Heart left ventricle (tissue), 16 donors: Measurements from ENCODE around the gene TAF5L. TPM values are rescaled to one million over a fixed set of nuclear protein-coding genes. Genes with fewer than 3 reads are reported as not detected.

Experiments used
- ATAC-seq, 4 donors: fragments of 200-7000 bp; cut with Tn5 transposase; one replicate each; pipeline ENCODE4 v1.9.1; 2020 to 2022; ENCODE audit warnings: moderate library complexity in 4 of 4, mild to moderate bottlenecking in 3 of 4, moderate number of reproducible peaks in 1 of 4
- DNase-seq, 5 donors: peaks; one replicate each; pipeline ENCODE4 v3.0.0-alpha.2; 2020
- H3K27ac ChIP-seq, 12 donors: fragments of 200-600 bp; sonication (generic) in 4 of 12; one replicate each; pipeline versions ENCODE4 v1.5.0 to v1.8.0; 2016 to 2022; ENCODE audit warnings: mild to moderate bottlenecking in 2 of 12
- H3K27me3 ChIP-seq, 9 donors: fragments of 200-600 bp; sonication (generic) in 2 of 9; one replicate each; pipeline versions ENCODE4 v1.5.1 to v1.8.0; 2016 to 2022; ENCODE audit warnings: mild to moderate bottlenecking in 3 of 9
- H3K36me3 ChIP-seq, 9 donors: fragments of 200-600 bp; sonication (generic) in 2 of 9; one replicate each; pipeline versions ENCODE4 v1.5.0 to v1.8.0; 2018 to 2022; ENCODE audit warnings: mild to moderate bottlenecking in 2 of 9
- H3K4me1 ChIP-seq, 12 donors: fragments of 200-600 bp; sonication (generic) in 4 of 12; one replicate each; pipeline versions ENCODE4 v1.5.0 to v1.8.0; 2016 to 2022; ENCODE audit warnings: mild to moderate bottlenecking in 3 of 12
- H3K4me3 ChIP-seq, 12 donors: fragments of 200-600 bp; sonication (generic) in 4 of 12; one replicate each; pipeline versions ENCODE4 v1.5.0 to v1.8.0; 2017 to 2022; ENCODE audit warnings: mild to moderate bottlenecking in 9 of 12, moderate library complexity in 4 of 12
- H3K9me3 ChIP-seq, 12 donors: fragments of 200-600 bp; sonication (generic) in 4 of 12; one replicate each; pipeline versions ENCODE4 v1.5.0 to v1.8.0; 2016 to 2022; ENCODE audit warnings: mild to moderate bottlenecking in 1 of 12
- CTCF ChIP-seq, 12 donors: fragments of 200-600 bp; sonication (generic) in 4 of 12; IDR thresholded peaks; one replicate each; pipeline versions ENCODE4 v1.5.0 to v1.8.0; 2018 to 2022; ENCODE audit warnings: antibody characterized with exemption in 12 of 12, mild to moderate bottlenecking in 5 of 12
- POLR2A ChIP-seq, 2 donors: fragments of 450-650 bp; IDR thresholded peaks; one replicate each; pipeline ENCODE4 v1.6.1; 2017; ENCODE audit warnings: antibody characterized with exemption in 2 of 2, mild to moderate bottlenecking in 2 of 2, moderate library complexity in 2 of 2
- WGBS, 4 donors: extraction: QIAGEN DNeasy Blood & Tissue Kit in 2 of 4; methylation state at CpG; one replicate each; pipeline versions ENCODE4 v1.1.5 to v1.1.7; 2013 to 2018; 5-methylcytosine and 5-hydroxymethylcytosine counted together
- intact Hi-C, 10 donors: fragments of 100-400 bp; cut with DNase I; formaldehyde crosslinking; loops; one replicate each; pipeline versions ENCODE4 v1.11.1 to v1.14.2; 2022
- polyA plus RNA-seq, 2 donors: library from polyadenylated mRNA; stranded (reverse); fragments of 200-250 nt; gene quantifications; one replicate each; pipeline ENCODE4 v1.2.3, GENCODE V29; 2013
- total RNA-seq, 9 donors: library from RNA; depleted of rRNA in 2 of 9; stranded (reverse); fragments of >200 nt in 2 of 9; fragmentation: NEBNext Ultra II Directional in 3 of 9; extraction: Animal tissue kit (Norgen Biotek cat#: 25700) in 3 of 9; gene quantifications; one replicate each; pipeline versions ENCODE4 v1.1.0 to v1.2.4, GENCODE V29; 2016 to 2023
- donor health status: ischemic (EF 13 %, LVEDD 7.1; RV severe dilation, severe dysfunction).
- donor health status: healthy with polysubstance abuse.
- donor health status: DM: no; HTN: yes; CAD: no.
- donor health status: DM: no; HTN: no; CAD: no.
- donor health status: ischemic (EF 25% LVEDD 6.9; RV normal size, moderate dysfunction).
- donor health status: ischemic (EF 25% LVEDD 5.7; RV mildly dilated, moderate dysfunction).
- donor health status: healthy.
- donor health status: DM: yes; HTN: yes; CAD: no.
- donor health status: ischemic (EF 35%, LVEDD 5.7; RV mildly dilated, moderate dysfunction).
- donor health status: nonischemic (EF 11% LVEDD 7.7; RV severe dilation, severe dysfunction).
- donor health status: DM: yes; HTN: yes; CAD: no.
- donor health status: PGD.
- donor health status: ischemic (EF 29% LVEDD 5.4; RV normal size, mild dysfunction).
- donor health status: nonischemic (EF 23%, LVEDD 6.1; RV moderate dilation, normal function).

Gene TAF5L
- total and polyA plus RNA-seq, 11 donors = 4.4 to 15.4 (median 11.1) TPM

- TF ChIP-seq CTCF (IDR thresholded peaks at IDR 0.05) (no peak), POLR2A (IDR thresholded peaks at IDR 0.05) (no peak)
- peak in 2 of 5 donors; percentile 36 to 37 for DNase-seq
- no peak overlapping the region for H3K27ac ChIP-seq
- no peaks in the 10 kb centered on the region for H3K9me3 ChIP-seq
- peaks cover 0 to 76% (median 47%) of the 10 kb centered on the region in 9 donors for H3K36me3 ChIP-seq
- H3K27me3 ChIP-seq = no peaks in the 10 kb centered on the region
- ATAC-seq = peak in 1 of 4 donors; percentile 34
- H3K4me3 ChIP-seq = no peak overlapping the region
- H3K4me1 ChIP-seq = peaks cover 0 to 20% (median 6%) of the 10 kb centered on the region in 12 donors
- WGBS, 4 donors = 62 to 76% (median 71%) methylated on average over 12 of the region's 12 CpGs
- intact Hi-C loops = no loop called here
Measured at GRCh38 chr1:229640455-229640854, 14.5 kb upstream of the TAF5L start.

- DNase-seq = no peak
- H3K36me3 ChIP-seq = peaks cover 0 to 71% (median 52%) of the 10 kb centered on the region in 9 donors
Measured at GRCh38 chr1:229637746-229638145, 11.8 kb upstream of the TAF5L start.

GRCh38 chr1:229636042-229636441 lies 10.1 kb upstream of the TAF5L start:
- 74 to 86% (median 82%) methylated on average over 5 to 9 of the region's 9 CpGs for WGBS, 4 donors

More at GRCh38 chr1:229637746-229638145, 11.8 kb upstream of the TAF5L start:
- peaks cover 0 to 20% (median 6%) of the 10 kb centered on the region in 12 donors for H3K4me1 ChIP-seq
- TF ChIP-seq POLR2A (IDR thresholded peaks at IDR 0.05) (no peak), CTCF (IDR thresholded peaks at IDR 0.05) (no peak)
- H3K27me3 ChIP-seq = no peaks in the 10 kb centered on the region
- H3K27ac ChIP-seq = no peak overlapping the region
- no peak overlapping the region for H3K4me3 ChIP-seq
- no peaks in the 10 kb centered on the region for H3K9me3 ChIP-seq
- ATAC-seq = no peak
- intact Hi-C loops = no loop called here
- WGBS, 4 donors = 77 to 91% (median 82%) methylated on average over 9 to 12 of the region's 12 CpGs

GRCh38 chr1:229631966-229632365 lies 6.0 kb upstream of the TAF5L start:
- DNase-seq (no peak), ATAC-seq (no peak)
- H3K36me3 ChIP-seq = peaks cover 0 to 46% (median 30%) of the 10 kb centered on the region in 9 donors
- H3K27me3 ChIP-seq = no peaks in the 10 kb centered on the region
- WGBS, 4 donors = 96% methylated on average over 6 of the region's 6 CpGs
- peaks cover 0 to 12% (median 7%) of the 10 kb centered on the region in 12 donors for H3K4me1 ChIP-seq
- TF ChIP-seq POLR2A (IDR thresholded peaks at IDR 0.05) = no peak
- TF ChIP-seq CTCF (IDR thresholded peaks at IDR 0.05) = no peak
- H3K4me3 ChIP-seq = no peak overlapping the region
- intact Hi-C loops = no loop called here
- no peaks in the 10 kb centered on the region for H3K9me3 ChIP-seq
- H3K27ac ChIP-seq = no peak overlapping the region

More at GRCh38 chr1:229636042-229636441, 10.1 kb upstream of the TAF5L start:
- no peaks in the 10 kb centered on the region for H3K27me3 ChIP-seq
- no peak overlapping the region for H3K27ac ChIP-seq
- no peaks in the 10 kb centered on the region for H3K9me3 ChIP-seq
- peak in 3 of 5 donors; percentile 32 to 53 (median 48) for DNase-seq
- intact Hi-C loops = no loop called here
- H3K4me1 ChIP-seq = peaks cover 0 to 7% (median 0%) of the 10 kb centered on the region in 12 donors
- no peak overlapping the region for H3K4me3 ChIP-seq
- no peak for TF ChIP-seq CTCF (IDR thresholded peaks at IDR 0.05)
- no peak for TF ChIP-seq POLR2A (IDR thresholded peaks at IDR 0.05)
- H3K36me3 ChIP-seq = peaks cover 0 to 74% (median 49%) of the 10 kb centered on the region in 9 donors
- ATAC-seq = peak; percentile 83 to 91 (median 88)
